Amniotic stem cell (primary cell): ENCODE data around the gene ZNF77.
"Not testable (repeated sequence)": the region's sequence is repeated elsewhere in the genome, so short reads cannot be mapped to it uniquely, and the experiment has no call there.

Experiments used
- DNase-seq: peaks from one replicate; lab custom pipeline; 2025; lab: John Stamatoyannopoulos, UW

The ZNF77 gene

DNA sequence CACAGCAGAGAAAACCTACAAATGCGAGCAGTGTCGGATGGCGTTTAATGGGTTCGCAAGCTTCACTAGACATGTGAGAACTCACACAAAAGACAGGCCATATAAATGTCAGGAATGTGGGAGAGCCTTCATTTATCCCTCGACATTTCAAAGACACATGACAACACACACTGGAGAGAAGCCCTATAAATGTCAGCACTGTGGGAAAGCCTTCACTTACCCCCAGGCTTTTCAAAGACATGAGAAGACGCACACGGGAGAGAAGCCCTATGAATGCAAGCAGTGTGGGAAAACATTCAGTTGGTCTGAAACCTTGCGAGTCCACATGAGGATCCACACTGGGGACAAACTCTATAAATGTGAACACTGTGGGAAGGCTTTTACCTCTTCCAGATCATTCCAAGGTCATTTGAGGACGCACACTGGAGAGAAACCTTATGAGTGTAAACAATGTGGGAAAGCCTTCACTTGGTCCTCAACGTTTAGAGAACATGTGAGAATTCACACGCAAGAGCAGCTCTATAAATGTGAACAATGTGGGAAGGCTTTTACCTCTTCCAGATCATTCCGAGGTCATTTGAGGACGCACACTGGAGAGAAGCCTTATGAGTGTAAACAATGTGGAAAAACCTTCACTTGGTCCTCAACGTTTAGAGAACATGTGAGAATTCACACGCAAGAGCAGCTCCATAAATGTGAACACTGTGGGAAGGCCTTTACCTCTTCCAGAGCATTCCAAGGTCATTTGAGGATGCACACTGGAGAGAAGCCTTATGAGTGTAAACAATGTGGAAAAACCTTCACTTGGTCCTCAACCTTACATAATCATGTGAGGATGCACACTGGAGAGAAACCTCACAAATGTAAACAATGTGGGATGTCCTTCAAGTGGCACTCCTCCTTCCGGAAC lies 27.2 kb downstream of the ZNF77 start:
- no peak for DNase-seq

DNA sequence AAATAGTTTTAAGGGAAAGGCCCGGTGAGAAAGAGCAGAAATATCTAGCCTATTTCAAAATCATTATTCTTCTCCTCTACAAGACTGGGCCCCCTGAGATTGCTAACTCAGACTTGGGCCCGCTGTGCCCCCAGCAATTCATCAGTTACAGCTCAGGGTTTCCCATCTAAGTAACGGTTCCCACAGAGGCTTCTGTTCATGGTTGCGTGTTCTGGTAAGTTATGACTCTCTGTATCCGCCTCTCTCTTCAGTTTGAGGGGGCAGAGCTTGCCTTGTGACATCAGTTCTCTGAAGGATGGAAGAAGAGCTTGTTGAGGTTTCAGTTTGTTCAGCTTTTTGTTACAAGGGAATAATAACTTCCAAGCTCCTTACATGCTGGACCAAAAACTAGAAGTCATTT lies 32.5 kb downstream of the ZNF77 start:
- DNase-seq, result no peak

DNA sequence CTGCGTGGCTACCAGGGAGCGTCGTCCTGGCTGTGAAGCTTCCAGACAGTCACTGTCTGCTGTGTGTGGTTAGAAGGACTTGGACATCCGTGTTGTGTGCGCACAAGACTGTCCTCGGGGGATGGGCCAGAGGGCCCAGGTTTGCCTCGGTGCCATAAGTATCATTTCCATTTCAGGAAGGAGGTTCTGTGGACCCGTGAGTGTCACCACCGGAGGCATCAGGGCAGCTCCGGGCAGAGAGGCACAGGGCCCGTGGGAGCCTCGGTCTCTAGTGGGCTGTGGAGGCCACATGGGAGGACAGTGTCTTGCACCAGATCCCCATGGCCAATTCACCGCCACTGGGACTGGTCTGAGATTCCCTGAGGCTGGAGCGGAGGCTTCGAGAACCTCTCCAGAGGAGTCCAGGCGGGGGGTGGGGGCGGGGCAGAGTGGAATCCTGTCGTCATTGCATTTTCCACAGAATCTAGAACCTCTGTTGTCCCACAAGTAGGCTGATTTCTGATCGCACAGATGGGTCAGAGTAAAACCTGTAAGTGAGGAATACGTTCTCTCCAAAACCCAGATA lies 38.1 kb downstream of the ZNF77 start:
- DNase-seq, result no peak

DNA sequence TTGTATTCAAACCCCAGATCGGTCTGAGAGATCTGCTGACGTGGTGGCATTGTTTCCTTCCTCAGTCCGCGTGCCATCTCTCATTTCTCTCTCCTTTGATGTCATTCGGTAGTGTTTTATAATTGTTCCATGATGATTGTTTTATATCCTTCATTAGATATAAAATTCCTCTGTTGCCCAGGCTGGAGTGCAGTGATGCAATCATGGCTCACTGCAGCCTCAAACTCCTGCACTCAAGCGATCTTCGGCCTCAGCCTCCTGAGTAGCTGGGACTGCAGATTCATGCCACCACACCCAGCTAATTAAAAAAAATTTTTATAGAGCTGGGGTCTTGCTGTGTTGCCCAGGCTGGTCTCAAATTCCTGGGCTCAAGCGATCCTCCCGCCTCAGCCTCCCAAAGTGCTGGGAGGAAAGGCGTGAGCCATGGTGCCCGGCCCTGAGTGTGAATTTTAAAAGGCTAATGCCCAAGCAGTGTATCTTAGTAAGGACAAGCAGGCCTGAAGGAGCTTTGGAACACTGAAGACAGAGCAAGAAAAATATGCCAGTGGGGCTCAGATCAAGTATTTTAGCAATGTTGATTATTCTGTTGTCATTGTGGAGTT lies 38.8 kb downstream of the ZNF77 start:
- no peak for DNase-seq

- DNase-seq, result not testable (repeated sequence)
Measured at GRCh38 chr19:2903326-2903725, 41.4 kb downstream of the ZNF77 start.

DNA sequence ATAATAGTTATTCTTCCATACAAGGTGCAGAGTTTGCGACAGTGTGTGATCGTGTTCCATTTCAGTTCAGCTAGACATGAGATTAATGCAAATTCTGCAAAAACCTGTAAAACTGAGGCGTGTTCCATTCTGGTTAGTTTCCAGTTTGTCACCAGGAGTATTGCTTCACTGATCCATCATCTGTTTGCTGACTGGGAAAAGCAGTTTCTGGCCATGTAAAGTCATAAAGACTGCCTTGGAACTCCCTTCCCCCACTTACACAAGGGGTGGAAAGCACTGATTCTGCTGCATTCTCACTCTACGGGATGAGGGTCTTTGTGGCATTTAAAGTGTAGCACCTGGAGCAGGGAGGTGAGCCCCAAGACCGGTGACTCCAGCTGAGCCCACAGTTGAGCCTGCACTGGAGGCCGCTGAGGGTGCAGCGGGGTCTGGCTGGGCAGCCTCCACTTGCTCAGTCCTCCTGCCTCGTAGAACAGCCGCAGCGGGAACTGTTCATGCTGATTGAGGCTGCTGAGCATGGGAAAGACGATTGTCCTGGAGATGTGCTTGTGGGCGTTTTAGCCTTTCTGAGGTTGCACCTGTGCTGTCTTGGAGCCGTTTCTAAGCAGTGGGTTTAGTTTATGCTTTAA lies 42.1 kb downstream of the ZNF77 start:
- DNase-seq, result no peak

DNA sequence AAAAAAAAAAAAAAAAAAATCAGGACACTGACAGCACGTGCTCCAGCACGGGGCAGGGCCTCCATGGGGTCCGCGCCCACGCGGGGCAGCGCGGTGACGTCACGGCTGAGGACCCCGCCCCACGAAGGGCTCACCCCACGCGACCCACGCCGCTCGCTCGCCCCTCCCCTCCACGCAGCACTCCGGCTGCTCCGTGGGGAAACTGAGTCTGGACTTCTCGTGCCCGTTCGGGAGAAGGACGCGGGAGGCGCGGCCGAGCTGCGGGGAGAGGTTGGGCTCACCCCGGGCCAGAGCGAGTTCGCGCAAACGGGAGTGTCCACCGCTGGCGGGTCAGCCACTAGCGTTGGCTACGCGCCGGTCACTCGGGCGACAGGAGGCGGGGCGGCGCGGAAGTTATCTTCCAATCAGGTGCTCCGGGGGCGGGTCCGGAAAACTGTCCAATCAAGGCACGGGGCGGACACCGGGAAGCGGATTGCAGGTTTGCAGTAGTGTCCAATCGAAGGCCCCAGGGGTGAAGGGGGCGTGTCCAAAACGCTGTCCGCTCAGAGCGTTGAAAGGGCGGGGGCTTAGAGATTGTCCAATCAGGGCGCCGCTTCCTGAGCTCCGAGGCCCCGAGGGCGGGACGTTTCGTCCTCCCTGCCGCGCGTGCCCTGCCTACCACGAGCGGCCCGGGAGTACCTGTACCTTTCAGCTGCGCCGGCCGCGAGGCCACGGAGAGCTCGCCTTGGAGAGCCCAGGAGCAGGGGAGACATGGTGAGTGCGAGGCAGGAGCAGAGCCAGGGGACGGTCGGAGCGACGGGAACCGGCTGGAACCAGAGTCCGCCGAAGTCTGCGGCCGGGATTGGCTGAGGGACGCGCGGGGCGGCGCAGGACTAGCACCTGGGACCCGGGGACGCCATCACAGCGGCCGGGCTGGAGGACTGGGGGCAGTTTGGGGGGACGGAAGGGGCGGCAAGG lies 44.2 kb downstream of the ZNF77 start, which contains the start of gene ZNF57:
TSS of gene ZNF57 (plus strand) at position 633 of the 957 bp plus-strand sequence. CDS start at position 751, 118 bp downstream.
- DNase-seq, result peak; percentile 100

DNA sequence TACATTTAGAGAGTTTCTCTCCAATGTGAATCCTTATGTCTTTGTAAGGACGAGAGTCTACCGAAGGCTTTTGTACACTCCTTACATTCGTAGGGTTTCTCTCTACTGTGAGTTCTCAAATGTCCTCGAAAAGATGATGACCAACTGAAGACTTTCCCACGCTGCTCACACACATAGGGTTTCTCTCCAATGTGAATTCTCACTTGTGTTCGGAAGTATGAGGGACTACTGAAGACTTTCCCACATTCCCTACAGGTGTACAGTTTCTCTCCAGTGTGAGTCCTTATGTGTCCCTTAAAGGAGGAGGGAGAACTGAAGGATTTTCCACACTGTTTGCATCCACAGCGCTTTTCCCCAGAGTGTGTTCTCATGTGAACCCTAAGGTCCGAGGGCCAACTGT lies 48.1 kb downstream of the ZNF77 start:
- DNase-seq, result no peak

DNA sequence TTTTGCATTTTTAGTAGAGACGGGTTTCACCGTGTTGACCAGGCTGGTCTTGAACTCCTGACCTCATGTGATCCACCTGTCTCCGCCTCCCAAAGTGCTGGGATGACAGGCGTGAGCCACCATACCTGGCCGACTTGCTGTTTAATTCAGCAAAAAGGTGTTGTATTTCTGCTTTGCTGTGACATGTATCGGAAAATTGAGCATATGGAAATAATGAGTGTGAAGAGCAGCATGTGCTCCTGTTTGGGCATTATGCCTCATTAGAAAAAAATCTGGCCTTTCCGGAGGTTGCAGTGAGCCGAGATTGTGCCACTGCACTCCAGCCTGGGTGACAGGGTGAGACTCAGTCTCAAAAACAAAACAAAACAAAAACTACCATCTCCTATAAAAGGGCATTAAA lies 54.2 kb downstream of the ZNF77 start:
- not testable (repeated sequence) for DNase-seq

GRCh38 chr19:2888731-2889224 lies 56.0 kb downstream of the ZNF77 start:
- DNase-seq, result no peak

DNA sequence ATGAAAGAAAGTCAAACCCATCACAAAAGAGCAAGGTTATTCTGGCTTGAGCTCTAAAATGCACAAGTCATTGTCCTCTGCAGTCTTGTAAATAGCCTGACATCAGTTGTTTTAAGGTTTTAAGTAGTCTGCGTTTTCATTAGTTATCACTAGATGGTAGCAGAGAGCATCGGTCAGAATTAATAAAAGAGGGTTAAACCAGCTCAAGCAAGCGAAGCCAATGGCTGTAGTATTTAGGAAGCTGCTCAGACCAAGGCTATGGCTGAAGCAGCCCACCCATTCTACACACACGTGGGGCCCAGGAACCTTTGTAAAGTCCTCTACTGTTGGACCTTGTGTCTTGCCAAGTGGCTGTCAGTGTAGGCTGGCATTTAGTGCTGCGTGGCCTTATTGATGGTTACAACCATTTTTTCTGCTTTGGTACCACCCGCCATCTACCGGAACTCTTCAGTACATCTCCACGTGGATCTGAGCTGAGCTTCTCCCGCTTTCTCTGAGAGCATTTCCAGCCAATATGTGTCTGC lies 57.3 kb downstream of the ZNF77 start:
- DNase-seq, result no peak

DNA sequence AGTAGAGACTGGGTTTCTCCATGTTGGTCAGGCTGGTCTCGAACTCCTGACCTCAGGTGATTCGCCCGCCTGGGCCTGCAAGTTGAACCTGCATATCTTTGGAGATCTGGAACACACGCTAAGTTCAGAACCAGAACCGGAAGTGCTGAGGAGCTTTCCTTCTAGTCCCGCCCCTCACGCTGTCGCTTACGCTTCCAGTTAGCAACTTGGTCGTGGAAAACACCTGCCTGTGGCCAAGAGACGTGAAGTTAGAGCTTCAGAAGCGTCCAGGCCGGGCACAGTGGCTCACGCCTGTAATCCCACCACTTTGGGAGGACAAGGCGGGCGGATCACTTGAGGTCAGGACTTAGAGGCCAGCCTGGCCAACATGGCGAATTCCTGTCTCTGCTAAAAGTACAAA lies 59.0 kb downstream of the ZNF77 start:
- no peak for DNase-seq

- no peak for DNase-seq
Measured at GRCh38 chr19:2883686-2884439, 60.9 kb downstream of the ZNF77 start.
